Measurements from ENCODE around the gene PF4V1. TPM values are rescaled to one million over a fixed set of nuclear protein-coding genes. Genes with fewer than 3 reads are reported as not detected.

The PF4V1 gene
- total and polyA plus RNA-seq, 9 of the 15 experiments (the other 6 are each of a cell fraction or from before 2014, with no cell fraction given) = not detected

- Histone ChIP-seq H3K4me2 (ENCODE audit: insufficient read depth, low read length) (no peak overlapping the region), H3K4me3 (no peak overlapping the region)
- BruUV-seq (replicated peaks) = no TSS peak
Measured at GRCh38 chr4:73867783-73868182, 14.7 kb downstream of the PF4V1 start.

GRCh38 chr4:73868206-73869129 is 15.4 kb downstream of the PF4V1 start:
- FAIRE-seq (peak; percentile 44), ATAC-seq (peak; percentile 73), DNase-seq (ENCODE audit: extremely low read depth in 1 of 4, low spot score in 3 of 4) (peak in 2 of 4 experiments; percentile 39 to 47)
- H3K4me3 ChIP-seq = peak overlapping the region; percentile 54
- no peaks in the 10 kb centered on the region for H4K20me1 ChIP-seq (replicated peaks; ENCODE audit: control insufficient read depth, insufficient read depth, low read length)
- H3K4me2 ChIP-seq (ENCODE audit: insufficient read depth, low read length) = peak overlapping the region; percentile 86
- H3K27ac ChIP-seq (ENCODE audit: extremely low read depth, low read depth, low read length) = no peak overlapping the region
- peaks cover 9 to 11% of the 10 kb centered on the region in 2 experiments; a peak in 4 of 5 replicates for H3K4me1 ChIP-seq (replicated peaks in 1 of 2; ENCODE audit: control insufficient read depth in 2 of 2, insufficient read depth in 2 of 2, low read length in 2 of 2)
- POLR2A ChIA-PET = interaction anchor here (0.6 to 0.7 kb wide), 3 partner anchors 8 to 14 kb away, joined by 3 to 4 read pairs (median 3); no protein-coding TSS in a partner anchor
- H3K36me3 ChIP-seq (ENCODE audit: control insufficient read depth, insufficient read depth, low read length) = no peaks in the 10 kb centered on the region
- WGBS (ENCODE audit: insufficient coverage, low coverage, missing lambda C conversion rate) = 25% methylated on average over 16 of the region's 16 CpGs
- no peaks in the 10 kb centered on the region for H3K27me3 ChIP-seq (ENCODE audit: control insufficient read depth in 2 of 2, insufficient read depth in 2 of 2, low read length in 2 of 2)
- in situ Hi-C loops (cut with MboI) = no loop called here
- H3K9me3 ChIP-seq (replicated peaks; ENCODE audit: control insufficient read depth, insufficient read depth, low read depth, low read length) = no peaks in the 10 kb centered on the region
- intact Hi-C loops (cut with micrococcal nuclease) = loop anchor here (1.0 to 5.0 kb wide), 4 partner anchors 54 to 266 kb away; partner anchors contain the start of genes CXCL2 and CXCL3
- no peaks in the 10 kb centered on the region for H3K9me1 ChIP-seq (ENCODE audit: control insufficient read depth, insufficient read depth, low read length)
- BruUV-seq (replicated peaks) = TSS peak; percentile 79
- CTCF ChIA-PET (ENCODE audit: low intra/inter-chr PET ratio) = no interaction called here
- H3K79me2 ChIP-seq (ENCODE audit: control insufficient read depth, insufficient read depth, low read length) = no peaks in the 10 kb centered on the region
- peak overlapping the region; percentile 89 for H2AFZ ChIP-seq (ENCODE audit: low read depth, low read length)
- peak overlapping the region; percentile 61 to 91 for H3K9ac ChIP-seq (ENCODE audit: insufficient read depth in 1 of 2, low read depth in 2 of 2, low read length in 2 of 2)
- TF ChIP-seq TCF3 (CRISPR knock-in tag; IDR thresholded peaks at IDR 0.05) = 0 out of 2 replicates have a peak, but pooled peaks have one; percentile 6
- TF ChIP-seq, protein P1, sequence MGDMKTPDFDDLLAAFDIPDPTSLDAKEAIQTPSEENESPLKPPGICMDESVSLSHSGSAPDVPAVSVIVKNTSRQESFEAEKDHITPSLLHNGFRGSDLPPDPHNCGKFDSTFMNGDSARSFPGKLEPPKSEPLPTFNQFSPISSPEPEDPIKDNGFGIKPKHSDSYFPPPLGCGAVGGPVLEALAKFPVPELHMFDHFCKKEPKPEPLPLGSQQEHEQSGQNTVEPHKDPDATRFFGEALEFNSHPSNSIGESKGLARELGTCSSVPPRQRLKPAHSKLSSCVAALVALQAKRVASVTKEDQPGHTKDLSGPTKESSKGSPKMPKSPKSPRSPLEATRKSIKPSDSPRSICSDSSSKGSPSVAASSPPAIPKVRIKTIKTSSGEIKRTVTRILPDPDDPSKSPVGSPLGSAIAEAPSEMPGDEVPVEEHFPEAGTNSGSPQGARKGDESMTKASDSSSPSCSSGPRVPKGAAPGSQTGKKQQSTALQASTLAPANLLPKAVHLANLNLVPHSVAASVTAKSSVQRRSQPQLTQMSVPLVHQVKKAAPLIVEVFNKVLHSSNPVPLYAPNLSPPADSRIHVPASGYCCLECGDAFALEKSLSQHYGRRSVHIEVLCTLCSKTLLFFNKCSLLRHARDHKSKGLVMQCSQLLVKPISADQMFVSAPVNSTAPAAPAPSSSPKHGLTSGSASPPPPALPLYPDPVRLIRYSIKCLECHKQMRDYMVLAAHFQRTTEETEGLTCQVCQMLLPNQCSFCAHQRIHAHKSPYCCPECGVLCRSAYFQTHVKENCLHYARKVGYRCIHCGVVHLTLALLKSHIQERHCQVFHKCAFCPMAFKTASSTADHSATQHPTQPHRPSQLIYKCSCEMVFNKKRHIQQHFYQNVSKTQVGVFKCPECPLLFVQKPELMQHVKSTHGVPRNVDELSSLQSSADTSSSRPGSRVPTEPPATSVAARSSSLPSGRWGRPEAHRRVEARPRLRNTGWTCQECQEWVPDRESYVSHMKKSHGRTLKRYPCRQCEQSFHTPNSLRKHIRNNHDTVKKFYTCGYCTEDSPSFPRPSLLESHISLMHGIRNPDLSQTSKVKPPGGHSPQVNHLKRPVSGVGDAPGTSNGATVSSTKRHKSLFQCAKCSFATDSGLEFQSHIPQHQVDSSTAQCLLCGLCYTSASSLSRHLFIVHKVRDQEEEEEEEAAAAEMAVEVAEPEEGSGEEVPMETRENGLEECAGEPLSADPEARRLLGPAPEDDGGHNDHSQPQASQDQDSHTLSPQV (IDR thresholded peaks at IDR 0.05) = no peak
- no peak for TF ChIP-seq STAT6 (CRISPR knock-in tag; IDR thresholded peaks at IDR 0.05)
- TF ChIP-seq ARID1B (IDR thresholded peaks at IDR 0.05) = no peak

More at GRCh38 chr4:73867783-73868182, 14.7 kb downstream of the PF4V1 start:
- POLR2A ChIA-PET = interaction anchor here (0.6 to 0.7 kb wide), 2 partner anchors 9 to 14 kb away, joined by 3 to 4 read pairs; no protein-coding TSS in a partner anchor
- no peaks in the 10 kb centered on the region for H3K79me2 ChIP-seq (ENCODE audit: control insufficient read depth, insufficient read depth, low read length)
- intact Hi-C loops (cut with micrococcal nuclease) (loop anchor here (2.0 to 5.0 kb wide), 3 partner anchors 55 to 230 kb away; partner anchors contain the start of genes CXCL2 and CXCL3), in situ Hi-C loops (cut with MboI) (no loop called here)
- no peaks in the 10 kb centered on the region for H3K36me3 ChIP-seq (ENCODE audit: control insufficient read depth, insufficient read depth, low read length)
- 41% methylated on average over 3 of the region's 3 CpGs for WGBS (ENCODE audit: insufficient coverage, low coverage, missing lambda C conversion rate)
- no peak overlapping the region for H3K27ac ChIP-seq (ENCODE audit: extremely low read depth, low read depth, low read length)
- no peak for FAIRE-seq
- peak in 2 of 4 experiments; percentile 16 to 19 for DNase-seq (ENCODE audit: extremely low read depth in 1 of 4, low spot score in 3 of 4)
- H2AFZ ChIP-seq (ENCODE audit: low read depth, low read length) = 0 out of 2 replicates have a peak overlapping the region, but pooled peaks have one; percentile 89
- peaks cover 9 to 11% of the 10 kb centered on the region in 2 experiments; a peak in 4 of 5 replicates for H3K4me1 ChIP-seq (replicated peaks in 1 of 2; ENCODE audit: control insufficient read depth in 2 of 2, insufficient read depth in 2 of 2, low read length in 2 of 2)
- no peak for ATAC-seq
- H3K9me1 ChIP-seq (ENCODE audit: control insufficient read depth, insufficient read depth, low read length) = no peaks in the 10 kb centered on the region
- no peak overlapping the region for H3K9ac ChIP-seq (ENCODE audit: insufficient read depth in 1 of 2, low read depth in 2 of 2, low read length in 2 of 2)
- CTCF ChIA-PET (ENCODE audit: low intra/inter-chr PET ratio) = interaction anchor here (0.7 kb wide), 1 partner anchor 25 kb away, joined by 4 read pairs; no protein-coding TSS in a partner anchor
- no peaks in the 10 kb centered on the region for H3K27me3 ChIP-seq (ENCODE audit: control insufficient read depth in 2 of 2, insufficient read depth in 2 of 2, low read length in 2 of 2)
- TF ChIP-seq RAD21 (CRISPR knock-in tag; conservative IDR thresholded peaks at IDR 0.05 in 1 of 2, IDR thresholded peaks at IDR 0.05 in 1 of 2) = peak in 1 of 2 experiments; percentile 36; a peak in 2 of 4 replicates
- no peak for TF ChIP-seq SMAD3 (CRISPR knock-in tag; conservative IDR thresholded peaks at IDR 0.05)
- no peaks in the 10 kb centered on the region for H4K20me1 ChIP-seq (replicated peaks; ENCODE audit: control insufficient read depth, insufficient read depth, low read length)
- H3K9me3 ChIP-seq (replicated peaks; ENCODE audit: control insufficient read depth, insufficient read depth, low read depth, low read length) = no peaks in the 10 kb centered on the region
